K562 (cell line): Measurements from ENCODE around the gene ROM1. TPM values are rescaled to one million over a fixed set of nuclear protein-coding genes. Genes with fewer than 3 reads are reported as not detected.
A peak's percentile ranks its signal among the peaks of the same experiment; 100 is the strongest.

Experiments
- ATF1 ChIP-seq, 2 experiments: fragments of 450-650 bp in 1 of 2; IDR thresholded peaks; 2 replicates each; pipeline ENCODE4 v1.6.1; 2016; ENCODE audit warnings: missing compliant biosample characterization in 1 of 2, missing genetic modification characterization in 1 of 2
- BCL6 ChIP-seq: fragments of 250-450 bp; sonication (Bioruptor Pico); IDR thresholded peaks from 2 replicates; pipeline ENCODE4 v1.4.0; 2020
- FOSL1 ChIP-seq: fragments of 200-800 bp; sonication (Bioruptor generic); conservative IDR thresholded peaks from 2 replicates; pipeline ENCODE4 v1.6.1; 2016; ENCODE audit warnings: missing genetic modification characterization, missing compliant biosample characterization
- GATAD2A ChIP-seq: fragments of 450-650 bp; IDR thresholded peaks from 2 replicates; pipeline ENCODE4 v1.6.1; 2017
- MAFK ChIP-seq: IDR thresholded peaks from 2 replicates; pipeline ENCODE4 v1.6.1; 2011; ENCODE audit warnings: low read length, improper control_type of control experiment
- NEUROD1 ChIP-seq: fragments of 150-350 bp; IDR thresholded peaks from 2 replicates; pipeline ENCODE4 v1.6.1; 2014; ENCODE audit warnings: borderline replicate concordance, low read length, low read depth; ENCODE audit not compliant: partially characterized antibody
- NFIX ChIP-seq: fragments of 250-450 bp; sonication (Bioruptor Pico); IDR thresholded peaks from 2 replicates; pipeline ENCODE4 v1.4.0; 2020; ENCODE audit warnings: low read depth, mild to moderate bottlenecking, moderate library complexity
- REST ChIP-seq, 2 experiments: fragments of 450-650 bp; formaldehyde crosslinking in 1 of 2; IDR thresholded peaks; 2 replicates each; pipeline versions ENCODE4 v1.4.0 to v1.6.1; 2014 to 2020; ENCODE audit warnings: mild to moderate bottlenecking in 2 of 2, borderline replicate concordance in 1 of 2, low read depth in 1 of 2
- SNAPC5 ChIP-seq: fragments of 250-450 bp; sonication (Bioruptor Pico); IDR thresholded peaks from 2 replicates; pipeline ENCODE4 v1.8.0; 2021; ENCODE audit warnings: moderate library complexity, mild to moderate bottlenecking, inconsistent platforms
- SRSF9 ChIP-seq: fragments of 200-400 bp; formaldehyde crosslinking; IDR thresholded peaks from 2 replicates; pipeline ENCODE4 v1.6.1; 2017; ENCODE audit warnings: low read depth, low read length, borderline replicate concordance
- ZBED1 ChIP-seq: IDR thresholded peaks from 2 replicates; pipeline ENCODE4 v1.6.1; 2014
- ZNF174 ChIP-seq: fragments of 250-450 bp; sonication (Bioruptor Pico); IDR thresholded peaks from 2 replicates; pipeline ENCODE4 v1.4.0; 2020; ENCODE audit warnings: mild to moderate bottlenecking
- ZNF324 ChIP-seq: fragments of 250-450 bp; sonication (Bioruptor Pico); IDR thresholded peaks from 2 replicates; pipeline ENCODE4 v1.4.0; 2020; ENCODE audit warnings: mild to moderate bottlenecking
- polyA plus RNA-seq, 8 experiments: library from polyadenylated mRNA; depleted of rRNA in 4 of 8; stranded (reverse) in 5 of 8; unstranded in 3 of 8; fragments of >200 nt; fragmentation: Nextera tagmentation in 2 of 8; fragmentation: Illumina TruSeq in 1 of 8; extraction: Ambion mirVana in 2 of 8; extraction: Trizol in 1 of 8; gene quantifications; 2 replicates each; pipeline versions ENCODE4 v1.2.1 to v1.2.3, GENCODE V29; 2011 to 2014; ENCODE audit warnings: inconsistent platforms in 1 of 8, missing spikeins in 1 of 8
- total RNA-seq, 7 experiments: library from RNA; depleted of rRNA in 6 of 7; stranded (reverse); fragments of >200 nt in 6 of 7; fragmentation: Illumina TruSeq in 2 of 7; extraction: Trizol in 2 of 7; gene quantifications; 2 replicates each; pipeline versions ENCODE4 v1.2.1 to v1.2.3, GENCODE V29; 2011 to 2021; ENCODE audit warnings: low replicate concordance in 1 of 7
- TF ChIP-seq, protein P1 (sequence below): fragments of 450-650 bp; formaldehyde crosslinking; IDR thresholded peaks from 2 replicates; pipeline ENCODE4 v1.4.0; 2022; ENCODE audit warnings: missing genetic modification characterization
- TF ChIP-seq, protein P2 (sequence below): sonication (generic); formaldehyde crosslinking; IDR thresholded peaks from 2 replicates; pipeline ENCODE4 v1.8.1; 2023; ENCODE audit warnings: mild to moderate bottlenecking, missing genetic modification reagents

The ROM1 gene
- total and polyA plus RNA-seq, 9 of the 15 experiments (the other 6 are each of a cell fraction or from before 2014, with no cell fraction given), result 0.75 to 4.0 (median 2.6) TPM

DNA sequence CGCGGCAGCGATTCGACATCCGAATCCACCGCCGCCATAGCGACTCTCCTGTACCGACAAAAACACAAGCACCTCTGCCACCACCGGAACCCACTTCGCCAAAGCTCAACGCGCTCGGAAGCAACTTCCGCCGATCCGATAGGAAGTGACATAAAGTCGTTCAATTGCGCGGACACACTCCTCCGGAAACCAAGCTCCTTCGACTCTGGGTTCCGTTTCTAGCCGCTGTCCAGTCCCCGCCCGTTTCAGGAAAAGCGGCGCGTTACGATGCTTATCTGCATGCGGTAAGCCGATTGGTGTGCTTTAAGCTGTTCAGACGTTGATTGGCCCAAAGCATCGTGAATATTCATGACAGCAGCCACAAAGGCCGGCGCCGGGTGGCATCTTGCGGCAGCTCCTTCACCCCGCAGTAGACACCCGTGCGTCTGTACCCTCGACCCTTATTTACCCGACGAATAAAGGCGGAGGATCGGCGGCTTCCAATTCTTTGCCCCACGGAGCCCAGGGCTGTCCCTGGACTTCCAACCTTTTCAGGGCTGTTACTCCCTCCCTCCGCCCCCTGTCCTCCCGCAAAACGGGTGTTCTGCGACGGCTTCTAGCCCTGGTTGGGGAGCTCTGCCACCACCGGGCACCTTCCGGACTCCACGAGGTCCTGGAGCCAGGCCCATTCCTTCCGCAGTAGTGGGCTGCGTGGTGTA is 21.5 kb upstream of the ROM1 start, which contains the start of gene TUT1 (continued):
- TF ChIP-seq, protein P1, sequence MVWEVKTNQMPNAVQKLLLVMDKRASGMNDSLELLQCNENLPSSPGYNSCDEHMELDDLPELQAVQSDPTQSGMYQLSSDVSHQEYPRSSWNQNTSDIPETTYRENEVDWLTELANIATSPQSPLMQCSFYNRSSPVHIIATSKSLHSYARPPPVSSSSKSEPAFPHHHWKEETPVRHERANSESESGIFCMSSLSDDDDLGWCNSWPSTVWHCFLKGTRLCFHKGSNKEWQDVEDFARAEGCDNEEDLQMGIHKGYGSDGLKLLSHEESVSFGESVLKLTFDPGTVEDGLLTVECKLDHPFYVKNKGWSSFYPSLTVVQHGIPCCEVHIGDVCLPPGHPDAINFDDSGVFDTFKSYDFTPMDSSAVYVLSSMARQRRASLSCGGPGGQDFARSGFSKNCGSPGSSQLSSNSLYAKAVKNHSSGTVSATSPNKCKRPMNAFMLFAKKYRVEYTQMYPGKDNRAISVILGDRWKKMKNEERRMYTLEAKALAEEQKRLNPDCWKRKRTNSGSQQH, result no peak
- peak; percentile 96 for TF ChIP-seq NEUROD1
- 0 out of 2 replicates have a peak, but pooled peaks have one; percentile 46 for TF ChIP-seq ATF1 (CRISPR knock-in tag; IDR thresholded peaks at IDR 0.05)
- peak; percentile 98 for TF ChIP-seq ATF1 (tag; IDR thresholded peaks at IDR 0.05)
- no peak for TF ChIP-seq ZNF174
- TF ChIP-seq MAFK, result peak; percentile 21; the same call in 1 of the 2 replicates
- TF ChIP-seq SNAPC5, result no peak
- no peak for TF ChIP-seq BCL6 (CRISPR knock-in tag)
- no peak for TF ChIP-seq ZNF324
- TF ChIP-seq NFIX (CRISPR knock-in tag), result no peak
- TF ChIP-seq FOSL1, result no peak
- TF ChIP-seq, protein P2, sequence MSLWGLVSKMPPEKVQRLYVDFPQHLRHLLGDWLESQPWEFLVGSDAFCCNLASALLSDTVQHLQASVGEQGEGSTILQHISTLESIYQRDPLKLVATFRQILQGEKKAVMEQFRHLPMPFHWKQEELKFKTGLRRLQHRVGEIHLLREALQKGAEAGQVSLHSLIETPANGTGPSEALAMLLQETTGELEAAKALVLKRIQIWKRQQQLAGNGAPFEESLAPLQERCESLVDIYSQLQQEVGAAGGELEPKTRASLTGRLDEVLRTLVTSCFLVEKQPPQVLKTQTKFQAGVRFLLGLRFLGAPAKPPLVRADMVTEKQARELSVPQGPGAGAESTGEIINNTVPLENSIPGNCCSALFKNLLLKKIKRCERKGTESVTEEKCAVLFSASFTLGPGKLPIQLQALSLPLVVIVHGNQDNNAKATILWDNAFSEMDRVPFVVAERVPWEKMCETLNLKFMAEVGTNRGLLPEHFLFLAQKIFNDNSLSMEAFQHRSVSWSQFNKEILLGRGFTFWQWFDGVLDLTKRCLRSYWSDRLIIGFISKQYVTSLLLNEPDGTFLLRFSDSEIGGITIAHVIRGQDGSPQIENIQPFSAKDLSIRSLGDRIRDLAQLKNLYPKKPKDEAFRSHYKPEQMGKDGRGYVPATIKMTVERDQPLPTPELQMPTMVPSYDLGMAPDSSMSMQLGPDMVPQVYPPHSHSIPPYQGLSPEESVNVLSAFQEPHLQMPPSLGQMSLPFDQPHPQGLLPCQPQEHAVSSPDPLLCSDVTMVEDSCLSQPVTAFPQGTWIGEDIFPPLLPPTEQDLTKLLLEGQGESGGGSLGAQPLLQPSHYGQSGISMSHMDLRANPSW (CRISPR knock-in tag), result no peak
- peak; percentile 96 for TF ChIP-seq REST (IDR thresholded peaks at IDR 0.05; ENCODE audit: borderline replicate concordance)
- TF ChIP-seq REST (CRISPR knock-in tag; IDR thresholded peaks at IDR 0.05; ENCODE audit: low read depth), result peak; percentile 91
- TF ChIP-seq SRSF9, result no peak
- no peak; the same call in 1 of the 2 replicates for TF ChIP-seq ZBED1
- TF ChIP-seq GATAD2A, result peak; percentile 55; the same call in 1 of the 2 replicates
